PC-3 (cell line): Measurements from ENCODE around the gene PRAMEF25. TPM values are rescaled to one million over a fixed set of nuclear protein-coding genes. Genes with fewer than 3 reads are reported as not detected.
"Not testable (repeated sequence)": the region's sequence is repeated elsewhere in the genome, so short reads cannot be mapped to it uniquely, and the experiment has no call there.

Experiments
- ATAC-seq: fragments of 200-7000 bp; cut with Tn5 transposase; 2 replicates; pipeline ENCODE4 v1.9.1; 2020; ENCODE audit warnings: mild to moderate bottlenecking, moderate library complexity
- Bru-seq: library from RNA; stranded (reverse); fragments of 400-500 nt; gene quantifications from one replicate; lab custom pipeline; 2021; lab: Mats Ljungman, UMichigan
- BruChase-seq, 2 experiments: library from RNA; stranded (reverse); fragments of 400-500 nt; gene quantifications; one replicate each; lab custom pipeline; 2021; lab: Mats Ljungman, UMichigan
- BruUV-seq: library from RNA; stranded (reverse); fragments of 400-500 nt; replicated peaks from 2 replicates; lab custom pipeline; 2021; lab: Mats Ljungman, UMichigan
- CTCF ChIA-PET: fragments of 300-600 bp; sonication (Branson Sonifier 250); formaldehyde crosslinking; loops from one replicate; lab custom pipeline; 2022; ENCODE audit warnings: antibody characterized with exemption; lab: Charles Lee
- POLR2A ChIA-PET: fragments of 300-600 bp; sonication (Branson Sonifier 250); formaldehyde crosslinking; loops from one replicate; lab custom pipeline; 2022; ENCODE audit warnings: antibody characterized with exemption; ENCODE audit not compliant: unreplicated experiment; lab: Charles Lee
- DNase-seq: peaks from one replicate; pipeline ENCODE4 v3.0.0-alpha.2; 2015
- H2AFZ ChIP-seq: fragments of 300-600 bp; sonication (generic); 2 replicates; pipeline ENCODE4 v1.6.0; 2016; ENCODE audit warnings: antibody characterized with exemption, low read length
- H3F3A ChIP-seq: fragments of 300-600 bp; sonication (generic); one replicate; pipeline ENCODE4 v1.6.0; 2017; ENCODE audit warnings: antibody characterized with exemption, low read length, control low read depth, mild to moderate bottlenecking; ENCODE audit not compliant: unreplicated experiment
- H3K27ac ChIP-seq: fragments of 300-600 bp; sonication (generic); 2 replicates; pipeline ENCODE4 v1.5.1; 2016; ENCODE audit warnings: mild to moderate bottlenecking, low read length
- H3K27me3 ChIP-seq: fragments of 300-600 bp; sonication (generic); 2 replicates; pipeline ENCODE4 v1.6.1; 2016; ENCODE audit warnings: low read length, mixed read lengths
- H3K36me3 ChIP-seq: fragments of 300-600 bp; sonication (generic); 2 replicates; pipeline ENCODE4 v1.6.1; 2016; ENCODE audit warnings: low read depth, mixed run types, low read length, mixed read lengths
- H3K4me1 ChIP-seq: fragments of 300-600 bp; sonication (generic); 2 replicates; pipeline ENCODE4 v1.5.1; 2016; ENCODE audit warnings: low read length; ENCODE audit not compliant: insufficient read depth
- H3K4me2 ChIP-seq: fragments of 300-600 bp; sonication (generic); 2 replicates; pipeline ENCODE4 v1.6.0; 2016; ENCODE audit warnings: low read length
- H3K4me3 ChIP-seq: fragments of 300-600 bp; sonication (generic); 2 replicates; pipeline ENCODE4 v1.5.1; 2016; ENCODE audit warnings: mild to moderate bottlenecking, low read length, mixed read lengths
- H3K79me2 ChIP-seq: fragments of 300-600 bp; sonication (generic); 2 replicates; pipeline ENCODE4 v1.6.1; 2017; ENCODE audit warnings: low read length, mixed read lengths
- H3K9ac ChIP-seq: fragments of 300-600 bp; sonication (generic); 2 replicates; pipeline ENCODE4 v1.6.0; 2016; ENCODE audit warnings: mild to moderate bottlenecking, low read length
- H3K9me2 ChIP-seq: fragments of 300-600 bp; sonication (generic); replicated peaks from 2 replicates; pipeline ENCODE4 v1.6.1; 2016; ENCODE audit warnings: mixed run types, low read length, mixed read lengths
- H3K9me3 ChIP-seq: fragments of 300-600 bp; sonication (generic); 2 replicates; pipeline ENCODE4 v1.6.1; 2016; ENCODE audit warnings: low read length, mixed read lengths
- H4K20me1 ChIP-seq: fragments of 300-600 bp; sonication (generic); 2 replicates; pipeline ENCODE4 v1.6.1; 2016; ENCODE audit warnings: low read length, mixed read lengths
- intact Hi-C: fragments of 100-400 bp; cut with micrococcal nuclease; formaldehyde crosslinking; loops from 2 replicates; pipeline ENCODE4 v1.9.0; 2023
- long read RNA-seq: library from polyadenylated mRNA; unstranded; transcript quantifications from one replicate; pipeline ENCODE4 v2.0.0, GENCODE V29; 2021; ENCODE audit not compliant: unreplicated experiment
- total RNA-seq: library from RNA; depleted of rRNA; stranded (reverse); fragments of >200 nt; gene quantifications from 2 replicates; pipeline ENCODE4 v1.2.3, GENCODE V29; 2014; rRNA removed

Gene PRAMEF25
- total RNA-seq = not detected in 2 replicates
- not detected for Bru-seq, nascent RNA
- not detected for BruChase-seq, experiment 1, labeled RNA remaining after a 6-hour chase
- BruChase-seq, experiment 2, labeled RNA remaining after a 2-hour chase = not detected
- long read RNA-seq = 0 reads

DNA sequence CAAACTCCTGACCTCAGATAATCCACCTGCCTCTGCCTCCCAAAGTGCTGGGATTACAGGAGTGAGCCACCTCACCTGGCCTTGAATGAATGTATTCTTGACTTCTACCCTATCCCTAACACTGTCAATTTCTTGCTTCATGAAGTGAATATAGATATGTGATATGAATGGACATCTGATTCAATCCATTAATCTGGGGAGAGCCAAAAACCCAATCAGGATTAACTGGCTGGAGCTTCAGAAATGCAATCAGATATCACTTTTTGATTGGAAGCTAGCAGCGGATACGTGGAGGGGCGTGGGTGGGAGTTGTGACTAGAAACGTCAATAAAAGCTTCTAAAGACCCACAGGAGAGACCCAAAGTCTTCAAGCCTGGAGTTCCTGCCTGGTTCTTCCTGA is at the start of gene PRAMEF25:
Gene PRAMEF25, plus strand, starts transcription at position 301 of the 400 bp plus-strand sequence. CDS start 2,920 bp downstream, outside the sequence.
- H3F3A ChIP-seq, intact Hi-C loops, H3K27me3 ChIP-seq, H4K20me1 ChIP-seq, H3K9ac ChIP-seq, H3K27ac ChIP-seq, POLR2A ChIA-PET, H3K9me3 ChIP-seq, CTCF ChIA-PET, H3K4me1 ChIP-seq, H3K36me3 ChIP-seq, H3K9me2 ChIP-seq, DNase-seq, H3K4me2 ChIP-seq, H3K79me2 ChIP-seq, H3K4me3 ChIP-seq, ATAC-seq, H2AFZ ChIP-seq, BruUV-seq: not testable (repeated sequence)

DNA sequence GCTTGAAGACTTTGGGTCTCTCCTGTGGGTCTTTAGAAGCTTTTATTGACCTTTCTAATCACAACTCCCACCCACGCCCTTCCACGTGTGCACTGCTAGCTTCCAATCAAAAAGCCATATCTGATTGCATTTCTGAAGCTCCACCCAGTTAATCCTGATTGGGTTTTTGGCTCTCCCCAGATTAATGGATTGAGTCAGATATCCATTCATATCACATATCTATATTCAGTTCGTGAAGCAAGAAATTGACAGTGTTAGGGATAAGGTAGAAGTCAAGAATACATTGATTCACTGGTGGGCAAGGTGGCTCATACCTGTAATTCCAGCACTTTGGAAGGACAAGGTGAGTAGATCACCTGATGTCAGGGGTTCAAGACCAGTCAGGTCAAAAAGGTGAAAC is 14.1 kb upstream of the PRAMEF25 start, which contains the start of gene PRAMEF27:
Gene PRAMEF27, minus strand, starts transcription at position 101 of the 400 bp plus-strand sequence. CDS start 2,916 bp downstream, outside the sequence.
- not testable (repeated sequence) for H4K20me1 ChIP-seq

DNA sequence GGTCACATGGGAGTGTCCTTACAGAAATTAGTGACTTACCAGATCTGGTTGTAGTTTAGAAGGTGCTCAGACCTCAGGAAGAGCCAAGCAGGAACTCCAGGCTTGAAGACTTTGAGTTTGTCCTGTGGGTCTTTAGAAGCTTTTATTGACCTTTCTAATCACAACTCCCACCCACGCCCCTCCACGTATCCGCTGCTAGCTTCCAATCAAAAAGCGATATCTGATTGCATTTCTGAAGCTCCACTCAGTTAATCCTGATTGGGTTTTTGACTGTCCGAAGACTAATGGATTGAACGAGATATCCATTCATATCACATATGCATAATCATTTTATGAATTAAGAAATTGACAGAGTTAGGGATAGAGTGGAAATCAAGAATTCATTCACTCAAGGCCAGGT is 46.2 kb downstream of the PRAMEF25 start, which contains the start of gene HNRNPCL2:
Gene HNRNPCL2, minus strand, starts transcription at position 101 of the 400 bp plus-strand sequence. CDS start 454 bp downstream, outside the sequence.
- H3F3A ChIP-seq, DNase-seq, H3K9me2 ChIP-seq, intact Hi-C loops, H4K20me1 ChIP-seq, POLR2A ChIA-PET, H2AFZ ChIP-seq, ATAC-seq, CTCF ChIA-PET, H3K27me3 ChIP-seq, H3K4me1 ChIP-seq, H3K4me3 ChIP-seq, H3K9ac ChIP-seq, H3K79me2 ChIP-seq, H3K27ac ChIP-seq, H3K4me2 ChIP-seq, H3K9me3 ChIP-seq, H3K36me3 ChIP-seq, BruUV-seq: not testable (repeated sequence)

More for the DNA sequence above, 14.1 kb upstream of the PRAMEF25 start, which contains the start of gene PRAMEF27:
- H3K79me2 ChIP-seq, H3F3A ChIP-seq, H3K9ac ChIP-seq, BruUV-seq, H3K9me2 ChIP-seq, intact Hi-C loops, H3K4me2 ChIP-seq, H2AFZ ChIP-seq, H3K27me3 ChIP-seq, ATAC-seq, H3K36me3 ChIP-seq, H3K4me3 ChIP-seq, H3K9me3 ChIP-seq, DNase-seq, POLR2A ChIA-PET, CTCF ChIA-PET, H3K4me1 ChIP-seq, H3K27ac ChIP-seq: not testable (repeated sequence)

Other genes starting within 250 kb of the PRAMEF25 start
- gene PRAMEF11, start 239.4 kb upstream of the PRAMEF25 start, total RNA-seq = not detected in 2 replicates
- not detected in 2 replicates for gene HNRNPCL1, start 222.1 kb upstream of the PRAMEF25 start, total RNA-seq
- not detected in 2 replicates for gene PRAMEF2, start 213.7 kb upstream of the PRAMEF25 start, total RNA-seq
- gene PRAMEF4, start 184.6 kb upstream of the PRAMEF25 start, total RNA-seq = not detected in 2 replicates
- gene PRAMEF10, start 172.5 kb upstream of the PRAMEF25 start, total RNA-seq = not detected in 2 replicates
- gene PRAMEF7, start 154.2 kb upstream of the PRAMEF25 start, total RNA-seq = not detected in 2 replicates
- gene PRAMEF6, start 123.2 kb upstream of the PRAMEF25 start, total RNA-seq = not detected in 2 replicates
- not detected in 2 replicates for gene PRAMEF27, start 14.2 kb upstream of the PRAMEF25 start, total RNA-seq
- gene HNRNPCL3, start 10.0 kb upstream of the PRAMEF25 start, total RNA-seq = not detected in 2 replicates
- not detected in 2 replicates for gene HNRNPCL2, start 46.1 kb downstream of the PRAMEF25 start, total RNA-seq
- not detected in 2 replicates for gene PRAMEF26, start 85.2 kb downstream of the PRAMEF25 start, total RNA-seq
- not detected in 2 replicates for gene HNRNPCL4, start 94.9 kb downstream of the PRAMEF25 start, total RNA-seq
- gene PRAMEF9, start 101.1 kb downstream of the PRAMEF25 start, total RNA-seq = not detected in 2 replicates
- not detected in 2 replicates for gene PRAMEF13, start 130.6 kb downstream of the PRAMEF25 start, total RNA-seq
- gene PRAMEF18, start 155.4 kb downstream of the PRAMEF25 start, total RNA-seq = not detected in 2 replicates
- gene PRAMEF5, start 183.4 kb downstream of the PRAMEF25 start, total RNA-seq = not detected in 2 replicates
- not detected in 2 replicates for gene PRAMEF8, start 214.4 kb downstream of the PRAMEF25 start, total RNA-seq
- gene PRAMEF33, start 232.8 kb downstream of the PRAMEF25 start, total RNA-seq = not detected in 2 replicates
- gene PRAMEF15, start 244.8 kb downstream of the PRAMEF25 start, total RNA-seq = not detected in 2 replicates